Endothelial cell of umbilical vein (primary cell): ENCODE data around the gene ZNRD2. TPM values are rescaled to one million over a fixed set of nuclear protein-coding genes. Genes with fewer than 3 reads are reported as not detected.

Experiments
- BruUV-seq: library from RNA; stranded (reverse); fragments of 400-500 nt; replicated peaks from 2 replicates; lab custom pipeline; 2021; lab: Mats Ljungman, UMichigan
- CTCF ChIA-PET: fragments of 300-600, 350-600 bp; sonication (Branson Sonifier 250); formaldehyde crosslinking; loops from one replicate; lab custom pipeline; 2021; ENCODE audit warnings: antibody characterized with exemption, inconsistent platforms; lab: Charles Lee
- POLR2A ChIA-PET: fragments of 300-600, 350-600 bp; sonication (Branson Sonifier 250); formaldehyde crosslinking; loops from one replicate; lab custom pipeline; 2021; ENCODE audit warnings: antibody characterized with exemption, inconsistent platforms; lab: Charles Lee
- DNase-seq: peaks from one replicate; pipeline ENCODE4 v3.0.0-alpha.2; 2011; ENCODE audit warnings: low read depth, low spot score
- FAIRE-seq: peaks from 2 replicates; lab custom pipeline; 2011; peaks lifted over from hg19 to GRCh38; lab: Jason Lieb, UNC
- H2AFZ ChIP-seq: 2 replicates; pipeline ENCODE4 v1.6.0; 2012; ENCODE audit warnings: low read depth, low read length, control low read depth, inconsistent platforms
- H3K27ac ChIP-seq: 2 replicates; pipeline ENCODE4 v1.5.1; 2011; ENCODE audit warnings: low read depth, mild to moderate bottlenecking, control low read depth, low read length, moderate library complexity; ENCODE audit not compliant: insufficient read depth
- H3K27me3 ChIP-seq, 2 experiments: 2 replicates each; pipeline versions ENCODE4 v1.6.0 to v1.6.1; 2011; ENCODE audit warnings: low read length in 2 of 2, mixed read lengths in 1 of 2; ENCODE audit not compliant: control insufficient read depth in 2 of 2, insufficient read depth in 2 of 2
- H3K36me3 ChIP-seq, 2 experiments: 2 replicates in 1 of 2; 3 replicates in 1 of 2; pipeline ENCODE4 v1.5.1; 2011; ENCODE audit warnings: low read length in 2 of 2, mild to moderate bottlenecking in 1 of 2, moderate library complexity in 1 of 2; ENCODE audit not compliant: control insufficient read depth in 2 of 2, insufficient read depth in 2 of 2; ENCODE audit errors: extremely low read depth in 1 of 2
- H3K4me1 ChIP-seq: 3 replicates; pipeline ENCODE4 v1.5.1; 2011; ENCODE audit warnings: mild to moderate bottlenecking, low read length; ENCODE audit not compliant: control insufficient read depth, insufficient read depth; ENCODE audit errors: extremely low read depth
- H3K4me2 ChIP-seq: 2 replicates; pipeline ENCODE4 v1.6.1; 2011; ENCODE audit warnings: low read length, control low read depth, mixed read lengths; ENCODE audit not compliant: insufficient read depth
- H3K4me3 ChIP-seq, 3 experiments: fragments of 200-600 bp in 1 of 3; sonication (generic), shearing (Covaris generic) in 1 of 3; replicated peaks in 1 of 3; 2 replicates each; pipeline ENCODE4 v1.5.1; 2011 to 2016; ENCODE audit warnings: control low read depth in 3 of 3, low read length in 3 of 3, mild to moderate bottlenecking in 2 of 3, inconsistent platforms in 1 of 3, low read depth in 1 of 3, moderate library complexity in 1 of 3; ENCODE audit not compliant: insufficient read depth in 1 of 3
- H3K79me2 ChIP-seq: 2 replicates; pipeline ENCODE4 v1.6.0; 2012; ENCODE audit warnings: low read length, inconsistent platforms; ENCODE audit not compliant: control insufficient read depth, insufficient read depth
- H3K9ac ChIP-seq: replicated peaks from 2 replicates; pipeline ENCODE3; 2011; ENCODE audit warnings: low read length, control low read depth; ENCODE audit not compliant: insufficient read depth; ENCODE audit errors: extremely low read depth
- H3K9me1 ChIP-seq: replicated peaks from 3 replicates; pipeline ENCODE4 v1.6.0; 2011; ENCODE audit warnings: mild to moderate bottlenecking, low read length; ENCODE audit not compliant: control insufficient read depth, insufficient read depth; ENCODE audit errors: extremely low read depth
- H3K9me3 ChIP-seq: replicated peaks from 2 replicates; pipeline ENCODE4 v1.5.1; 2012; ENCODE audit warnings: low read length, inconsistent platforms; ENCODE audit not compliant: control insufficient read depth, insufficient read depth
- H4K20me1 ChIP-seq: replicated peaks from 2 replicates; pipeline ENCODE3; 2011; ENCODE audit warnings: mild to moderate bottlenecking, low read length; ENCODE audit not compliant: control insufficient read depth, insufficient read depth; ENCODE audit errors: extremely low read depth
- CTCF ChIP-seq, 2 donors: IDR thresholded peaks; 1 replicate in 1 of 2; 2 replicates in 1 of 2; pipeline ENCODE4 v1.5.1; 2011; ENCODE audit warnings: low read length in 2 of 2, mild to moderate bottlenecking in 2 of 2, moderate library complexity in 2 of 2, control low read depth in 1 of 2, inconsistent platforms in 1 of 2, low read depth in 1 of 2; ENCODE audit not compliant: insufficient read depth in 1 of 2; ENCODE audit errors: extremely low read depth in 1 of 2
- EZH2 ChIP-seq: IDR thresholded peaks from 2 replicates; pipeline ENCODE4 v1.6.1; 2012; ENCODE audit warnings: borderline replicate concordance, low read depth, mild to moderate bottlenecking, moderate library complexity, low read length, inconsistent platforms; ENCODE audit not compliant: severe bottlenecking
- FOS ChIP-seq: IDR thresholded peaks from 2 replicates; pipeline ENCODE4 v1.6.1; 2011; ENCODE audit warnings: mild to moderate bottlenecking, low read length, moderate library complexity, borderline replicate concordance; ENCODE audit not compliant: insufficient read depth
- GATA2 ChIP-seq: IDR thresholded peaks from 2 replicates; pipeline ENCODE4 v1.7.0; 2011; ENCODE audit warnings: low read depth, mild to moderate bottlenecking, moderate library complexity, mixed read lengths, low read length; ENCODE audit not compliant: insufficient read length, insufficient read depth
- JUN ChIP-seq: IDR thresholded peaks from 2 replicates; pipeline ENCODE4 v1.6.1; 2011; ENCODE audit warnings: borderline replicate concordance, low read depth; ENCODE audit not compliant: insufficient read length, insufficient read depth
- MYC ChIP-seq: IDR thresholded peaks from one replicate; pipeline ENCODE4 v1.6.1; 2011; ENCODE audit warnings: mild to moderate bottlenecking, low read depth, low read length
- POLR2A ChIP-seq: IDR thresholded peaks from 2 replicates; pipeline ENCODE4 v1.6.1; 2012; ENCODE audit warnings: low read depth, mild to moderate bottlenecking, control low read depth, low read length
- POLR2AphosphoS5 ChIP-seq: IDR thresholded peaks from 2 replicates; pipeline ENCODE4 v1.6.1; 2012; ENCODE audit warnings: low read depth, mild to moderate bottlenecking, control low read depth, low read length, moderate library complexity; ENCODE audit not compliant: insufficient read depth
- dilution Hi-C: fragments of 300-500 bp; cut with MboI; formaldehyde crosslinking; loops from one replicate; pipeline ENCODE4 v1.15.0; 2019; ENCODE audit warnings: low sequenced_read_pairs; ENCODE audit not compliant: extremely low pct_ligation_motif_present
- intact Hi-C: fragments of 100-400 bp; cut with micrococcal nuclease; formaldehyde crosslinking; loops from one replicate; pipeline ENCODE4 v1.10.0; 2022
- polyA plus RNA-seq, 4 experiments: library from polyadenylated mRNA; depleted of rRNA in 3 of 4; stranded (reverse) in 3 of 4; unstranded in 1 of 4; fragments of >200 nt; gene quantifications; 2 replicates each; pipeline versions ENCODE4 v1.2.1 to v1.2.3, GENCODE V29; 2011 to 2012; ENCODE audit warnings: missing spikeins in 1 of 4
- total RNA-seq: library from RNA; stranded (reverse); gene quantifications from 2 replicates; pipeline ENCODE4 v1.2.3, GENCODE V29; 2021
- TF ChIP-seq, protein P1 (sequence below): IDR thresholded peaks from 2 replicates; pipeline ENCODE4 v1.6.1; 2011; ENCODE audit not compliant: insufficient read depth, insufficient read length

The ZNRD2 gene
- total and polyA plus RNA-seq, 2 donors (not counting 3 experiments of a cell fraction or from before 2014, with no cell fraction given) = 40.8 to 96.7 TPM

DNA sequence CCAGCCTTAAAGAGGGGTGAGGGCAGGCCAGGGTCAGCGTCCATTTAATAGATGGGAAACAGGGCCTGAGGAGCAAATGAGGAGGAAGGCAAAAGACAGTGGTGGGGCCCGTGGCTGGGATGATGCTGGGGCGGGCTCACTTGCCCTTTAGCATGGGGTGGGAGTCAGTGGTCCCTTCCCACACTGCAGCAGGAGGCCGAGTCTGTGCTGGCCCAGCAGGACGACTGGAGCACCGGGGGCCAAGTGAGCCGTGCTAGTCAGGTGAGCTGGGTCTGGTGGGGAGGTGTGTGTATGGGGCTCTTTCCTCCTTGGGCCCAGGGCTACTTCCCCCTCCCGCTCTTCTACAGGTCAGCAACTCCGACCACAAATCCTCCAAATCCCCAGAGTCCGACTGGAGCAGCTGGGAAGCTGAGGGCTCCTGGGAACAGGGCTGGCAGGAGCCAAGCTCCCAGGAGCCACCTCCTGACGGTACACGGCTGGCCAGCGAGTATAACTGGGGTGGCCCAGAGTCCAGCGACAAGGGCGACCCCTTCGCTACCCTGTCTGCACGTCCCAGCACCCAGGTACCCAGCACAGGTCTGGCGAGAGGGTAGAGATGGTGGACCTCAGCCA is 32.6 kb upstream of the ZNRD2 start:
- FAIRE-seq = no peak
- POLR2A ChIA-PET = no interaction called here
- no TSS peak for BruUV-seq

More for the DNA sequence above, 32.6 kb upstream of the ZNRD2 start:
- Histone ChIP-seq H3K79me2 (no peaks in the 10 kb centered on the region), H3K27me3 (no peaks in the 10 kb centered on the region), H3K4me3 (no peak overlapping the region), H3K36me3 (peaks cover 3 to 26% of the 10 kb centered on the region in 2 experiments), H4K20me1 (no peaks in the 10 kb centered on the region), H3K4me1 (peaks cover 6% of the 10 kb centered on the region), H3K9me1 (no peaks in the 10 kb centered on the region), H3K27ac (no peak overlapping the region), H3K9ac (no peak overlapping the region), H2AFZ (no peak overlapping the region), H3K4me2 (no peak overlapping the region), H3K9me3 (no peaks in the 10 kb centered on the region)
- intact Hi-C loops (no loop called here), dilution Hi-C loops (no loop called here)
- no peak for DNase-seq
- CTCF ChIA-PET = interaction anchor here (1.0 to 6.1 kb wide), 3 partner anchors 32 to 53 kb away, joined by 5 to 206 read pairs (median 5); partner anchors contain the start of genes FAM89B, KCNK7 and ZNRD2
- TF ChIP-seq FOS = no peak
- TF ChIP-seq, protein P1, sequence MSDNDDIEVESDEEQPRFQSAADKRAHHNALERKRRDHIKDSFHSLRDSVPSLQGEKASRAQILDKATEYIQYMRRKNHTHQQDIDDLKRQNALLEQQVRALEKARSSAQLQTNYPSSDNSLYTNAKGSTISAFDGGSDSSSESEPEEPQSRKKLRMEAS = no peak
- TF ChIP-seq GATA2 = no peak
- no peak for TF ChIP-seq EZH2
- no peak for TF ChIP-seq MYC
- TF ChIP-seq POLR2A = no peak
- no peak for TF ChIP-seq CTCF (IDR thresholded peaks at IDR 0.05; ENCODE audit: extremely low read depth in 1 of 2, insufficient read depth in 1 of 2, low read depth in 1 of 2, low read length in 2 of 2)
- no peak for TF ChIP-seq JUN
- no peak for TF ChIP-seq POLR2AphosphoS5
